ENCODE results near the gene CLDN14. TPM values are rescaled to one million over a fixed set of nuclear protein-coding genes. Genes with fewer than 3 reads are reported as not detected.

Gene CLDN14
- total RNA-seq, 4 donors from 2014 or later, result not detected

GRCh38 chr21:36501589-36501892 lies 21.6 kb upstream of the CLDN14 start:
- H3K9me3 ChIP-seq, result no peaks in the 10 kb centered on the region
- H3K27ac ChIP-seq, result no peak overlapping the region
- intact Hi-C loops (cut with DNase I), result loop anchor here (10.0 kb wide), 1 partner anchor 423 kb away; no protein-coding TSS in a partner anchor
- TF ChIP-seq POLR2A (IDR thresholded peaks at IDR 0.05), result no peak
- TF ChIP-seq CTCF (IDR thresholded peaks at IDR 0.05), result no peak
- H3K4me1 ChIP-seq, result no peaks in the 10 kb centered on the region
- no peak overlapping the region for H3K4me3 ChIP-seq (replicated peaks in 1 of 3)
- WGBS, 2 donors, result 56 to 72% methylated on average over 4 of the region's 4 CpGs
- H3K36me3 ChIP-seq, result no peaks in the 10 kb centered on the region
- no peaks in the 10 kb centered on the region for H3K27me3 ChIP-seq
- DNase-seq, result no peak

GRCh38 chr21:36499578-36500471 lies 19.9 kb upstream of the CLDN14 start:
- TF ChIP-seq CTCF (IDR thresholded peaks at IDR 0.05) (no peak), POLR2A (IDR thresholded peaks at IDR 0.05) (no peak)
- H3K27ac ChIP-seq, result no peak overlapping the region
- no peaks in the 10 kb centered on the region for H3K36me3 ChIP-seq
- no peaks in the 10 kb centered on the region for H3K9me3 ChIP-seq
- H3K4me3 ChIP-seq (replicated peaks in 1 of 3), result no peak overlapping the region
- WGBS, 2 donors, result 67 to 82% methylated on average over 23 to 25 of the region's 25 CpGs
- DNase-seq, result no peak
- intact Hi-C loops (cut with DNase I), result loop anchor here (10.0 kb wide), 1 partner anchor 425 kb away; no protein-coding TSS in a partner anchor
- no peaks in the 10 kb centered on the region for H3K27me3 ChIP-seq
- no peaks in the 10 kb centered on the region for H3K4me1 ChIP-seq

- WGBS, 2 donors, result 81 to 89% methylated on average over 8 of the region's 8 CpGs
- no peak for DNase-seq
- Histone ChIP-seq H3K4me3 (replicated peaks in 1 of 3) (no peak overlapping the region), H3K36me3 (no peaks in the 10 kb centered on the region), H3K27me3 (no peaks in the 10 kb centered on the region), H3K4me1 (no peaks in the 10 kb centered on the region), H3K27ac (no peak overlapping the region), H3K9me3 (no peaks in the 10 kb centered on the region)
- TF ChIP-seq POLR2A (IDR thresholded peaks at IDR 0.05) (no peak), CTCF (IDR thresholded peaks at IDR 0.05) (no peak)
- intact Hi-C loops (cut with DNase I), result no loop called here
These were observed 14.6 kb upstream of the CLDN14 start for GRCh38 chr21:36494557-36494956.

GRCh38 chr21:36491209-36491910 lies 11.4 kb upstream of the CLDN14 start:
- 88% methylated on average over 16 of the region's 16 CpGs for WGBS, 2 donors
- no peak for DNase-seq

More at GRCh38 chr21:36491209-36491910, 11.4 kb upstream of the CLDN14 start:
- intact Hi-C loops (cut with DNase I), result no loop called here
- Histone ChIP-seq H3K4me1 (no peaks in the 10 kb centered on the region), H3K9me3 (no peaks in the 10 kb centered on the region), H3K4me3 (replicated peaks in 1 of 3) (no peak overlapping the region), H3K27ac (no peak overlapping the region), H3K27me3 (no peaks in the 10 kb centered on the region), H3K36me3 (no peaks in the 10 kb centered on the region)
- TF ChIP-seq POLR2A (IDR thresholded peaks at IDR 0.05) (no peak), CTCF (IDR thresholded peaks at IDR 0.05) (no peak)

All from thyroid gland (tissue), 4 donors.